Activated T-cell treated with anti-CD3 and anti-CD28 coated beads for 4 hours (primary cell): ENCODE measurements around the gene ZSCAN31.
"Not testable (repeated sequence)": the region's sequence is repeated elsewhere in the genome, so short reads cannot be mapped to it uniquely, and the experiment has no call there.

ENCODE experiments used
- DNase-seq: peaks from one replicate; pipeline ENCODE4 v3.0.0-alpha.2; 2020

The ZSCAN31 gene

DNA sequence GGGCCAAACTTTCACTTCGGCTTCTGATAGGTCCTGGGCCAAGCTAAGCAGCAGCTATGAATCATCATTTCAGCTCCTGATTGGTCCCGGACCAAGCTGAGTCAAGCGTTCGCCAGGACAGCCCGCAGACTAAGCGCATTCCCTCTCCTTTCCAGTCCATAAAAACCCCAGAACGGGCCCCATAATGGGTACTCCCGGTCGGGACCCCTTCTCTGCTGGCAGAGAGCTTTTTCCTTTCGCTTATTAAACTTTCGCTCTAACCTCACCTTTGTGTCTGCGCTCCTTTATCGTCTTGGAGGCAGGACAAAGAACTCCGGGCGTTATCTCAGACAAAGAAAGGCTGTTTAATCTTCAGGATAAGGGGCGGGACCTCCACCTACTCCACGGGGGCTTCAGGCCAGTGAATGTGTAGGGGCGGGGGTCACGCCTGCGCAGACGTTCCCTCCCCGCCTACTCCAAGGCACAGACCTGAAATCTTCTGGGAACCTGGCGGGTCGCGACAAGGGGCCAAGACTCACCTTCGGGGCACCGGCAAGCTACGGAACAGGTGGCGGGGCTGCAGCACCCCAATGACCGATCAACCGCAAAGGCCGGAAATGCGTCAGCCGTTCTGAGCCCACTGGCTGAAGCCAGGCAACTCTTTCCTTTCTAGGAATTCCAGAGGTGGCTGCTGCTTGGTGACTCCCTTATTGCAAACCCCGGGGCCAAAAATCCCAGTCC lies at the start of gene ZSCAN31:
TSS of gene ZSCAN31 (minus strand) at position 585 of the 720 bp plus-strand sequence. CDS start 6,465 bp downstream, outside the sequence.
- peak; percentile 71 for DNase-seq

DNA sequence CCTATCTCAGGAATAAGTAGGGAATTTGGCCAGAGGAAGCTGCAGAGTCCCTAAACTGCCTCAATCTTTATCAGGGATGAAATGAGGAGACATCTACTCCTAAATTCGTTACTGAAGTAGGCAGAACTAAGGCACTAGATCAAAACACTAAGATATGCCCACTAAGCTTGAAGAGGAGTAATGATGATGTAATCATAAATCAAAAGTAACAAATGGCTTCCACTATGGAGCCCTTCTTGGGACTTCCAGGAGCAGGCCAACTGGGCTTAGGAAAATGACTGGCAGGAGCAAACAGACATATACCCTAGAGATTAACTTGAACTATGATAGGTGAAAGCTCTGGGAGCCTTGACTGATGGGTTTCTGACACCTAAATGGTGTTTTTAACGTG lies 48.2 kb upstream of the ZSCAN31 start:
- DNase-seq: no peak

DNA sequence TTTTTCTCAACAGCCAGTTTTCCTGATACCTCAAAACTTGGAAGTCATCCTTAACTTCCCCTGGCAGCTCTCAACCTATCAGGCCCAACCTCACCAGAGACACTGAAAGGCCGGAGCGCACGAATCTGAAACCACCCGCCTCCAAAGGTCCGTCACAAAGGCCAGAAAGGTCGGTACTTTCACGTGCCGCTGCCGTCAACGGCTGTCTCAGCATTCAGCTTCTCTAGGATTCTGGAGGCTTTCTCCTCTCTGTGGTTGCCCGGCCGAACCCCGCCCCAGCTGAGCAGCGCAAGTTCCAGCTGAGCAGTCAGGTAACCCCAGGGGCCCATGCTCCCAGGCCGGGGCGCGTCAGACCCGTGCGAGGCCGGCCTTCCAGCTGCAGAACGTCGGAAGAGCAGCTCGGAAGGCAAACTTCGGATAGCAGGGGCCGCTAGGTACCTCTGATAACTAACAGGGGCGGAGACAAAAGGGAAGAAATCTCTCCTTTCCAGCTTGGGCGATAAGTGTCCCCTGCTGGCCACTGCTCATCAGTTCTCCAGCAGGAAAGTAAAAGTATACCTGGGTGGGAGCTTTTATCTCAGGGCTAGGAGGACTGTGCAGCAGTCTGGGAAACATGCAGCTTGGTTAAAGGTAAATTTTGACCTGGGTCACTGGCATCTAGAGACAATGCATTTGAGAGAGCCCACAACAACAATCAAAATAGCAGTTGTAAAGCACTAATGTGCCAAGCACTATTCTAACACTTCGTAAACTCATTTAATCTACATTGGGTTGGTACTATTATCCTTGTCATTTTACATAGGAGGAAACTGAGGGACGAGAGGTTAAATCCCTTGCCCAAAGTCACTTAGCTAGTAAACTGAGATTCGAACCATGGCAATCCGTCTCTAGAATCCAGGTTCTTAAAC lies 47.5 kb upstream of the ZSCAN31 start:
- DNase-seq: peak; percentile 9

- DNase-seq: no peak
Measured at GRCh38 chr6:28380381-28380780, 44.4 kb upstream of the ZSCAN31 start.

DNA sequence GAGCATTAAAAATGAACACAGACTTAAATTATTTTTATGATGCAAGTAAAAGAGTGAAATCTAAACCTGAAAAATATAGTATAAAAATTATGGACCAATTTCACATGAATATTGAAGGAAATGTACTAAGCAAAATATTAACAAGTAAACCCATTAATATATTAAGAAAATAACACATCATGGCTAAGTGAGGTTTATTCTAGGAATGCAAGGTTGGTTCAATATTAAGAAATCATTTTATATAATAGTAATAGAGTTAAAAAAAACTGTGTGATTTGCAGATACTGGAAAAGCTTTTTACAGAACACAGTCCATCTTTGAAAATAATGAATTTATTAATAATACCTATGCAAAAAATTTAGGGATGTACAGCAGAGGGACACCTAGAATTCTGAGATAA lies 42.7 kb upstream of the ZSCAN31 start:
- DNase-seq: no peak

- no peak for DNase-seq
Measured at GRCh38 chr6:28377879-28378278, 41.9 kb upstream of the ZSCAN31 start.

DNA sequence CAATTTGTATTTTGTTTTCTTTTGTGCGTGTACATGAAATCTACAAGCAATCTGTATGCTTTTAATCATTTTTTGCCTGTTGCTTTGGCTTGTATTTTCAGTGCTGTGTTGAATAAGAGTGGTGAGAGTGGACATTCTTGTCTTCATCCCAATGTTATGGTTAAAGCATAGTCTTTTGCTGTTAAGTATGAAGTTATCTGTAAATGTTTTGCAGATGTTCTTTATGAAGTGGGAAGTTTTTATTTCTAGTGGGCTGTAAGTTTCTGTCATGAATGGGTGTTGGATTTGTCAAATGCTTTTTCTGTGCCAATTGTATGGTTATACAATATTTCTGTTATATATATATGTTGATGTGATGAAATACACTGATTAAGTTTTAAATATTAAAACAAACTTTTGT lies 38.0 kb upstream of the ZSCAN31 start:
- no peak for DNase-seq

GRCh38 chr6:28371706-28372451 lies 35.9 kb upstream of the ZSCAN31 start:
- no peak for DNase-seq

- DNase-seq: no peak
Measured at GRCh38 chr6:28371280-28371679, 35.3 kb upstream of the ZSCAN31 start.

GRCh38 chr6:28370440-28370839 lies 34.5 kb upstream of the ZSCAN31 start:
- no peak for DNase-seq

- DNase-seq: no peak
Measured at GRCh38 chr6:28369463-28369862, 33.5 kb upstream of the ZSCAN31 start.

DNA sequence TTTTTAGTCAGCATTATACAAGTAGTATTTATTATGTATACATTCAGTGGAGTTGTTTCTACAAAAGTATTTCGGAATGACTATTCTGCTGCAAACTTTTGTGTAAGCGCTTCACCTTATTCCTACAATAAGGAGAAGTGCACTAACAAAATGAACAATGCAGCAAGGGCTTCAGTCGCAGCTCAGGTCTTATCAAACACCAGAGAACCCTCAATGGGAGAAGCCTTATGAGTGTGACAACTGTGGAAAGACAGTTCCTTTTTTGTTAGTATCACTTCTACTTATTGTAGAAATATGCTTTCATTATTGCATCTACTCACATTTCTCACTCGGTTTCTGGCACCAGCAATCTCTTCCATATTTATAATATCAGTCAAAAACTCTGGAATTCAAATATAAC lies 32.6 kb upstream of the ZSCAN31 start:
- DNase-seq: no peak

- DNase-seq: not testable (repeated sequence)
Measured at GRCh38 chr6:28365590-28365989, 29.6 kb upstream of the ZSCAN31 start.

DNA sequence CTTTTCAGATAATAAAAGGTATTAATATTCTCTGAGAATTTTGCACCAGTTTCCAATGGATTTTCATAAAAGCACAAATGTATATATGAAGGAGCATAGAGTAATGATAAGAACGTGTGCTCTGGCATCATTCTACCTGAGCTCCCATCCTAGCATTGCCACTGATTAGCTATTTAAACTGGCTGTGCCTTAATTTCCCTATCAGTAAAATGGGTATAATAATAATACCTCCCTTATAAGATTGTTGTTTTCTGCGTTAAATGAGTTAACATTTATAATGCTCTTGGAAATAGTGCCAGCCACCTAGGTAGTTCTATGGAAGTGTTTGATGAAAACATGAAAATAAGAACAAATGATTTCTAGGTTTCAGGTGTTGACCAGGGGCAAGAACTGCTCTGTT lies 25.0 kb upstream of the ZSCAN31 start:
- DNase-seq: no peak

DNA sequence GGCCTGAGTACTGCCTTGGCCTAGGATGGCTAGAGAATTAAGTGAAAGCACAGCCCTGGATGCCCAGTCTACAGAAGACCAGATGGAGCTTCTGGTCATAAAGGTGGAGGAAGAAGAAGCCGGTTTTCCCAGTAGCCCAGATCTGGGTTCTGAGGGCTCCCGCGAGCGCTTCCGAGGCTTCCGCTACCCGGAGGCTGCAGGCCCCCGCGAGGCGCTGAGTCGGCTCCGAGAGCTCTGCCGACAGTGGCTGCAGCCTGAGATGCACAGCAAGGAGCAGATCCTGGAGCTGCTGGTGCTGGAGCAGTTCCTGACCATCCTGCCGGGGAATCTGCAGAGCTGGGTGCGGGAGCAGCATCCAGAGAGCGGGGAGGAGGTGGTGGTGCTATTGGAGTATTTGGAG lies 23.6 kb upstream of the ZSCAN31 start:
- not testable (repeated sequence) for DNase-seq

DNA sequence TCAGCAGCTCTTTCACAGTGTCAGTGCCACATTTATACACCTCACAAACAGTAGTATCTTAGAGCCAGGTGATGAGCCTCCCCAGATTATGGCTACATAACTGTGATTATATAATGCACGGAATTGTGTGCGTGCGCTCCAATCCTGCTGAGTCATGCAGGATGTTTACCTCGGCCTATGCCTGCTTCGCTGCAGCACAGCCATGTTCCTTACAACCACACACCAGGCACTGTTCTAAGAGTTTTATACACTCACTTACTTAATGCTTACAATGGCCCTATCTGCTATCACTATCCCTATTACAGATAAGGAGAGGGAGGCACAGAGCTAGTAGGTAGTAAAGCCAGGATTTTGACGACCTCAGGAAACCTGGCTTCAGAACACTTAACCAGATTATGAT lies 21.1 kb upstream of the ZSCAN31 start:
- no peak for DNase-seq

DNA sequence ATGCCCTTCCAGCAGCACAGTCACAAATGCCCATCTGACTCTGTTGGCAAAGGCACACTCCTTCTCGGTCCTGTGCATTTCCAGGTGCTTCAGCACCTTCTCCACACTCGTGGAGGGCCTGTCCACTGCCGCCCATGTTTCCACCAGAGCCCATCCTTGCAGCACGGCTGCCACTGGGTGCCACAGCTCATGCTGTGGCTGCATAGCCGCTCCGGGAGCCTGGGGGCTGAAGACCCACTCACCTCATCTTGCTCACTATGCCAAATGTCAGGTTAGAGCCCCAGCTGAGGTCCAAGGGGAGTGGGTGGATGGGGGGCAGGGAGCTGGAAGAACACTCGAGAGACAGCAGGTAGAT lies 20.7 kb upstream of the ZSCAN31 start:
- no peak for DNase-seq

DNA sequence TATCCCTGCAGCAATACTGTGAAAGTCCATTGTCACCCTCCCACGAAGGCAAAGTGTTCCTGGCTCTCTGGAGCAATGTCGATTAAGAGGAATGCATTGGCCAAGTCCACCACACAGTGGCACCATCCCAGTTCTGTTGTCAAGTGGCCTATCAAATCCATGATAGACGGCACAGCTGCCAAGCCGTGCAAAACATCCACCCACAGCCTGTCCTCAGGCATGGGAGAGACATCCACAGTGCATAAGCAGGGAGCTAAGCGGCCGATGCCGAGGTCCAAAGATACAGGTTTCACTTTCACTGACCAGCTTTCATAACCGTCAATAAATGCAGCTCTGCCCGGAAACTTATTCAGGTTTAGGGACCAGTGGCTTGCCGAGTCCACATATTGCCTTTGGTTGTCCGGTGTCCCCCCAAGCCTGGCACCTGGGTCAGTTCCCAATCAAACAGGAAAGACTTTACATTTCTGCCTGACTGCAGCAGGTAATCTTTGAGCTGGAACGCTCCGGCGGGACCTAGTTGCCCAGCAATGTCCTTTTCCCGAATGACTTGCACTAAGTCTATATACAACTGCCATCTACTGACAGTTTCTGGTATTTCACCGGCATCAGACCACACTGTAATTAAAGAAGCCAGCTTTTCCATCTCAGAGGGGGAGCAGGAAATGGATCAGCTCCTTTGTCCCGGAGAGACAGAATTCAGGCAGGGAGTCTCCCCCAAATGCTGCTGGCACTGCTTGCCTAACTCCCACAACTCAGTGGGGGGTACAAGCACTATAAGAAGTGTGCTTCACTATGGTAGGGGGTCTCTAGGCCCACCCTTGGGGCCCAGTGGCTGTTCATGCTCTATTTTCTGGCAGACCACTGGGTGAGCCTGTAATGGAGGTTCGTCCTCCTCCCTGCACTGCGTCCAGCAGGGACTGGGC lies 20.1 kb upstream of the ZSCAN31 start:
- peak; percentile 64 for DNase-seq

- no peak for DNase-seq
Measured at GRCh38 chr6:28354688-28355554, 19.0 kb upstream of the ZSCAN31 start.

GRCh38 chr6:28353981-28354676 lies 18.2 kb upstream of the ZSCAN31 start:
- DNase-seq: no peak

DNA sequence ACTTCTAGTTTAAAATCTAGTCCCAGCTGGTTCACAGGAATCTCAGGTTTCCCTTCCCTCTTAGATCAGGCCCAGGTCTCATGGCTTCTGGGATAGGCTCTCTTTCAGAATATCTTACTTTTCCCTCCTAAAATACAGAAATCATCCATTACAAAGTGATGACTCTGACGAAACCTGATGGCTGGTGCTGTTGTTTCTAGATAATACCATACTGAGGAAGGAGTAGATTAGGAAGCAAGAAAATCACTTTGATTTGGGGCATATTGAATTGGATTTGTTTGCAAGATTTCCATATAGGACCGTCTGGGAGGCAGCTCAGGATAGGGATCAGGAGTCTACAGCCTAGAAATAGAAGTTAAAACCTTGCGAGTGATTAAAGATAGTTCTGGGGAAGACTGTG lies 17.4 kb upstream of the ZSCAN31 start:
- no peak for DNase-seq
